CD14-positive monocyte (primary cell): ENCODE results near the gene FOSB. TPM values are rescaled to one million over a fixed set of nuclear protein-coding genes. Genes with fewer than 3 reads are reported as not detected.
A peak's percentile ranks its signal among the peaks of the same experiment; 100 is the strongest.

Experiments used
- DNase-seq, 3 donors: peaks; one replicate each; pipeline ENCODE4 v3.0.0-alpha.2; 2011 to 2022
- H2AFZ ChIP-seq: 2 replicates; pipeline ENCODE4 v1.6.0; 2012; ENCODE audit warnings: mild to moderate bottlenecking, low read depth, low read length, inconsistent platforms; ENCODE audit not compliant: insufficient read depth, poor library complexity, severe bottlenecking
- H3K27ac ChIP-seq, 2 donors: 1 replicate in 1 of 2; 2 replicates in 1 of 2; pipeline ENCODE4 v1.5.1; 2012 to 2013; ENCODE audit warnings: low read length in 2 of 2, control low read depth in 1 of 2, inconsistent platforms in 1 of 2, low read depth in 1 of 2, mild to moderate bottlenecking in 1 of 2
- H3K27me3 ChIP-seq, 2 donors: one replicate each; pipeline versions ENCODE4 v1.6.0 to v1.6.1; 2011 to 2013; ENCODE audit warnings: low read length in 2 of 2; ENCODE audit not compliant: control insufficient read depth in 2 of 2, insufficient read depth in 2 of 2
- H3K36me3 ChIP-seq, 2 donors: replicated peaks in 1 of 2; 1 replicate in 1 of 2; 2 replicates in 1 of 2; pipeline versions ENCODE4 v1.5.1 to v1.6.1; 2012 to 2013; ENCODE audit warnings: low read length in 2 of 2, control low read depth in 1 of 2, inconsistent platforms in 1 of 2, mild to moderate bottlenecking in 1 of 2; ENCODE audit not compliant: insufficient read depth in 2 of 2, control insufficient read depth in 1 of 2
- H3K4me1 ChIP-seq, 2 donors: 1 replicate in 1 of 2; 2 replicates in 1 of 2; pipeline versions ENCODE4 v1.5.1 to v1.6.1; 2012 to 2013; ENCODE audit warnings: low read length in 2 of 2, control low read depth in 1 of 2, inconsistent platforms in 1 of 2, mild to moderate bottlenecking in 1 of 2, moderate library complexity in 1 of 2; ENCODE audit not compliant: insufficient read depth in 2 of 2, control insufficient read depth in 1 of 2
- H3K4me2 ChIP-seq: replicated peaks from 2 replicates; pipeline ENCODE3; 2012; ENCODE audit warnings: low read length, moderate library complexity, mild to moderate bottlenecking; ENCODE audit not compliant: poor library complexity, severe bottlenecking; ENCODE audit errors: extremely low read depth
- H3K4me3 ChIP-seq, 3 experiments: fragments of 200-600 bp in 1 of 3; sonication (generic) in 1 of 3; replicated peaks in 1 of 3; 1 replicate in 2 of 3; 2 replicates in 1 of 3; pipeline ENCODE4 v1.5.1; 2011 to 2013; ENCODE audit warnings: low read length in 3 of 3, mild to moderate bottlenecking in 3 of 3, control low read depth in 2 of 3, low read depth in 2 of 3, inconsistent platforms in 1 of 3, moderate library complexity in 1 of 3
- H3K79me2 ChIP-seq: 2 replicates; pipeline ENCODE4 v1.6.0; 2012; ENCODE audit warnings: mild to moderate bottlenecking, control low read depth, inconsistent platforms, low read length, moderate library complexity; ENCODE audit not compliant: insufficient read depth
- H3K9ac ChIP-seq: 2 replicates; pipeline ENCODE4 v1.6.0; 2017; ENCODE audit warnings: low read length, mild to moderate bottlenecking; ENCODE audit not compliant: insufficient read depth, poor library complexity, severe bottlenecking
- H3K9me3 ChIP-seq, 2 donors: replicated peaks in 1 of 2; 1 replicate in 1 of 2; 2 replicates in 1 of 2; pipeline versions ENCODE4 v1.5.1 to v1.6.1; 2012 to 2013; ENCODE audit warnings: low read length in 2 of 2, control low read depth in 1 of 2; ENCODE audit not compliant: control insufficient read depth in 1 of 2, insufficient read depth in 1 of 2
- H4K20me1 ChIP-seq: 2 replicates; pipeline ENCODE4 v1.6.0; 2012; ENCODE audit warnings: mild to moderate bottlenecking, low read length, control low read depth, moderate library complexity; ENCODE audit not compliant: insufficient read depth
- H3K27ac Mint-ChIP-seq, 7 donors: one replicate each; pipeline ENCODE4 v1.8.0; 2020; ENCODE audit warnings: mild to moderate bottlenecking in 7 of 7, mixed read lengths in 7 of 7, moderate library complexity in 6 of 7, inconsistent platforms in 2 of 7
- H3K27me3 Mint-ChIP-seq, 3 donors: one replicate each; pipeline ENCODE4 v1.8.0; 2021 to 2022; ENCODE audit warnings: low read depth in 3 of 3, mild to moderate bottlenecking in 3 of 3, mixed read lengths in 3 of 3, moderate library complexity in 3 of 3, inconsistent platforms in 1 of 3
- H3K36me3 Mint-ChIP-seq, 2 donors: one replicate each; pipeline ENCODE4 v1.8.0; 2020; ENCODE audit warnings: mixed read lengths in 2 of 2, inconsistent platforms in 1 of 2, mild to moderate bottlenecking in 1 of 2
- H3K4me1 Mint-ChIP-seq: one replicate; pipeline ENCODE4 v1.8.0; 2020; ENCODE audit warnings: mild to moderate bottlenecking, mixed read lengths
- H3K4me3 Mint-ChIP-seq, 2 donors: one replicate each; pipeline ENCODE4 v1.8.0; 2020; ENCODE audit warnings: mild to moderate bottlenecking in 2 of 2, mixed read lengths in 2 of 2, moderate library complexity in 1 of 2
- H3K9me3 Mint-ChIP-seq, 7 donors: one replicate each; pipeline ENCODE4 v1.8.0; 2020 to 2022; ENCODE audit warnings: mixed read lengths in 7 of 7, mild to moderate bottlenecking in 6 of 7, moderate library complexity in 6 of 7, inconsistent platforms in 2 of 7
- CTCF ChIP-seq: fragments of 200-600 bp; IDR thresholded peaks from one replicate; pipeline ENCODE4 v1.8.0; 2022; ENCODE audit warnings: antibody characterized with exemption, mild to moderate bottlenecking
- WGBS: methylation state at CpG from one replicate; pipeline ENCODE4 v1.1.5; 2013; ENCODE audit warnings: missing lambda C conversion rate; ENCODE audit not compliant: insufficient coverage; 5-methylcytosine and 5-hydroxymethylcytosine counted together
- intact Hi-C, 2 donors: fragments of 100-400 bp; cut with micrococcal nuclease; formaldehyde crosslinking; loops; one replicate each; pipeline versions ENCODE4 v1.15.0 to v1.15.1; 2023
- polyA plus RNA-seq, 3 donors: library from polyadenylated mRNA; depleted of rRNA in 1 of 3; unstranded in 2 of 3; stranded (reverse) in 1 of 3; fragments of 300-500 nt in 2 of 3; fragments of >200 nt in 1 of 3; fragmentation: Illumina TruSeq in 2 of 3; gene quantifications; 1 replicate in 2 of 3; 2 replicates in 1 of 3; pipeline ENCODE4 v1.2.3, GENCODE V29; 2012 to 2021

The FOSB gene
- polyA plus RNA-seq, 3 donors = 27.3 to 840 (median 28.2) TPM

GRCh38 chr19:45499196-45500180 is 31.7 kb downstream of the FOSB start:
- no peaks in the 10 kb centered on the region for H3K79me2 ChIP-seq
- peaks cover 10% of the 10 kb centered on the region for H4K20me1 ChIP-seq
- H3K27ac ChIP-seq = no peak overlapping the region
- H3K36me3 Mint-ChIP-seq = peaks cover 14 to 15% of the 10 kb centered on the region in 2 donors
- H2AFZ ChIP-seq = peak overlapping the region; percentile 37
- peaks cover 70 to 83% of the 10 kb centered on the region in 2 donors for H3K4me1 ChIP-seq
- peaks cover 15 to 40% of the 10 kb centered on the region in 2 donors for H3K27me3 ChIP-seq
- H3K27ac Mint-ChIP-seq = peak overlapping the region in 1 of 7 donors; percentile 59
- H3K4me3 ChIP-seq = peak overlapping the region in 1 of 3 experiments; percentile 61
- H3K9me3 Mint-ChIP-seq = peaks cover 5 to 15% (median 10%) of the 10 kb centered on the region in 7 donors
- no peaks in the 10 kb centered on the region for H3K36me3 ChIP-seq
- DNase-seq = peak in 1 of 3 donors; percentile 34
- no peak overlapping the region for H3K9ac ChIP-seq
- intact Hi-C loops = loop anchor here in 1 of 2 donors (10.0 kb wide), 1 partner anchor 185 kb away; no protein-coding TSS in a partner anchor
- peaks cover 59% of the 10 kb centered on the region for H3K4me1 Mint-ChIP-seq
- peaks cover 6 to 8% of the 10 kb centered on the region in 2 donors for H3K9me3 ChIP-seq
- WGBS = 14% methylated on average over 31 of the region's 37 CpGs
- TF ChIP-seq CTCF = no peak
- H3K27me3 Mint-ChIP-seq = peaks cover 36 to 62% (median 52%) of the 10 kb centered on the region in 3 donors
- peak overlapping the region; percentile 66 for H3K4me2 ChIP-seq
- H3K4me3 Mint-ChIP-seq = peak overlapping the region; percentile 45 to 88

GRCh38 chr19:45500918-45501729 is 33.3 kb downstream of the FOSB start:
- peaks cover 2% of the 10 kb centered on the region for H4K20me1 ChIP-seq
- no peaks in the 10 kb centered on the region for H3K79me2 ChIP-seq
- no peak overlapping the region for H2AFZ ChIP-seq
- H3K4me1 Mint-ChIP-seq = peaks cover 67% of the 10 kb centered on the region
- H3K27me3 Mint-ChIP-seq = peaks cover 22 to 45% (median 39%) of the 10 kb centered on the region in 3 donors
- H3K4me3 Mint-ChIP-seq = peak overlapping the region in 1 of 2 donors; percentile 64
- peaks cover 9 to 11% of the 10 kb centered on the region in 2 donors for H3K36me3 Mint-ChIP-seq
- H3K27ac Mint-ChIP-seq = peak overlapping the region; percentile 86 to 93 (median 92)
- H3K4me1 ChIP-seq = peaks cover 78 to 96% of the 10 kb centered on the region in 2 donors
- intact Hi-C loops = no loop called here
- no peak overlapping the region for H3K9ac ChIP-seq
- no peaks in the 10 kb centered on the region for H3K36me3 ChIP-seq
- H3K4me3 ChIP-seq = peak overlapping the region in 1 of 3 experiments; percentile 43
- no peak for DNase-seq
- no peak for TF ChIP-seq CTCF
- peaks cover 4 to 24% of the 10 kb centered on the region in 2 donors for H3K27me3 ChIP-seq
- peak overlapping the region; percentile 49 for H3K4me2 ChIP-seq
- H3K9me3 Mint-ChIP-seq = peaks cover 5 to 14% (median 10%) of the 10 kb centered on the region in 7 donors
- 96% methylated on average over 4 of the region's 8 CpGs for WGBS
- peaks cover under 1 to 6% of the 10 kb centered on the region in 2 donors for H3K9me3 ChIP-seq
- peak overlapping the region; percentile 80 for H3K27ac ChIP-seq
